ENCODE results near the gene MCAT.

Gene MCAT

DNA sequence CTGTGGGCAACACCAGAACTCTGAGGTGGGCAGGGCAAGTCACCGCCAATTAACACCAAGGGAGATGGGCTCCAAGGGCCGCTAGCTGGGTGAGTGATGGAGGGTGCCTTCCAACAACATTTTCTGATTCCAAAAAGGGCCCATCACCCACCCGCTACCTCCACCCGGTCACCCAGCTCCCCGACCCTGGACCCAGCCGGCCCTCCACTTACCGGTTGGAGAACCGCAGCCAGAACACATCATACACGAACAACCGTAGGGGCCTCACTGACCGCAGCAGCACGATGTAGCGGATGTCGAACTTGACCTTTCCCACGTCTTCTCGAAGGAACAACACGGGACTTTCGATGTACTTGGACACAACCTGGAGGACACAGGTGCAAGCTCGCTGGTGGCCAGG lies 29.0 kb upstream of the MCAT start:
- no peak for DNase-seq (ENCODE audit: low read depth)

DNA sequence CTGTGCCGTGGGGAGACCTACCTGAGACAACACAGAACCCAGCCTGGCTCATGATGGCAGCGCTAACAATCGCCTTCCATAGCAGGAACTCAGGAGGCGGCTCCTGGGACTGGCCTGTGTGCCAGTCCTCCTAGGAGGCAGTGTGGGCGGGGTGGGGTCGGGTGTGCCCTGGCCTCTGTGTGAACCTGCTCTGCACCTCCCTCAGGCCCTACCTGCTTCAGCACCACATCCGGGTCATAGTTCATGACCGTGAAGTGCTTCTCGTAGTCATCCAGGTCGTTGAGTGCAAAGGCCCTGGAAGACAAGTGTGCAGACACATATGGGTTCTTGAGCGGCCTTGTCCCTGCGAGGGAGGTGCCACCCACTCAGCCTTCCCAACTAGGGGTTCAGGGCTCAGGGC lies 28.4 kb upstream of the MCAT start:
- no peak for DNase-seq (ENCODE audit: low read depth)

DNA sequence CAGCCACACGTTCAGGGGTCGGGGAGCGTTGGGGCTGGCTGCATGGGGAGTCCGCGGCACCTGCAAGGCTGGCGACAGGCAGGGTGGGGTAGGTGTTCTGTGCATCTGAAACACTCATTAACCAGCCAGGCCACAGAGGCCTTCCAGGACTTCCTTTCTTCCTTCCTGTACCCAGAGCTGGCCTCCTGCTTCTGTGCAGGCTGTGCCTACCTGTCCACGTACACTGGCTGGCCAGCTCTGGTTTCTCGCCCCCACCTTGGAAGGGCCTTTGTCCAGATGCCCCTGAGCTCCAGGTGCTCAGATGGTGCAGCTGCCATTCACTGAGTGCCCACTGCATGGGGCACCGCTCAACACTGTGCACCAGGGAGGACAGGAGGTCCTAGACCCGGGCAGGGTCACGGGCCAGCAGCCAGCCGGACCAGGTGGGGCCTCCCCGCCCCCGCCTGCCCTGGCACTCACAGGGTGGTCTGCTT lies 27.9 kb upstream of the MCAT start:
- DNase-seq (ENCODE audit: low read depth): no peak

DNA sequence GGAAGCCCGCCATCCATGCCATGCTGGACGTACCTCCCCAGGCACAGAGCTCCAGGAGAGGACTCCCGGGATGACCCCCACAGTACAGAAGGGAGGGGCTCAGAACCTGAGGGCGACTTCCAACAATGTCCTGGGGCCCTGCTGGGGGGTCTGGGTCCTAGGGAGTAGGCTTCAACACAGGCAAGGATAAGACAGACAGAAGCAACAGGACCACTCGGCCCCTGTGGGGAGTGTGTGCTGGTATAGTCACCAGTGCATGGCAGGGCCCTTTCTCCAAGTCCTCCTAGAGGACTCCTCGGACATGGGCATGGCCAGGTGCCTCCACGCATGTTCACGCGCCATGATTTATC lies 26.9 kb upstream of the MCAT start:
- no peak for DNase-seq (ENCODE audit: low read depth)

DNA sequence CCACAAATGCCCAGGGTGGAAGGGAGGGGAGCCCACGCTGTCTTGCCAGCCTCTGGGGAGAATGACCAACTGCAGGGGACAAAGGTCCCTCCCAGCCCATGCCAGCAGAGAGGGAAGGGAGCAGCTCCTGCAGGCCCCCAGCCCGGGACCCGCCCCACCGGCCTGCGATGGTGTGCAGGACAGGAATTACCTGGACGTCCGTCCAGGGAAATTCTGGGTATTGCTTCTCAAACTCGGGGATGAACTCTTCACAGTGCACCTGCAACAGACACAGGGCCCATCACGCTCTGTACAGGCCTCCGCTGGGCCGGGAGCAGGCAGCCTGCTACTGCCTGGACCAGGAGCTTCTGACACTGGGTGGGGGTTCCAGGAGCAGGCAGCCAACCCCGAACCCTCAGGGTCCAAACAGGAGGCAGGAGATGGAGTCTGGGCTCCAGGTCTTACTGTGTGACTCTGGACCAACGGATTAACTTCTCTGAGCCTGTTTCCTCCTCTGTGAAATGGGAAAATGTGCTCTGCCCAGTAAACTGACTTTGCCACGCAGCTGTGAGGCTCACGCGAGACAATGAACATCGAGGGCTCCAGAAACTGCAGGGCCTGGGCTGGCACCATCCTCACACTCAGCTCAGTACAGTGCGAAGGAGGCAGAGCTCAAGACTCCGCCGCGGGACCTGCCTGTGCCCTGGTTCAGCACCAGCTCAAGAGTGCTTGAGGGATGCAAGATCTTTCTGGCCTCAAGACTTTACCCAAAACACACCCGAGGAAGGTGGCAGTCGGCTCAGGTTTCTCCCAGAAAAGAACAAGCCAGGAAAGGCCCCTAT lies 26.3 kb upstream of the MCAT start:
- no peak for DNase-seq (ENCODE audit: low read depth)

DNA sequence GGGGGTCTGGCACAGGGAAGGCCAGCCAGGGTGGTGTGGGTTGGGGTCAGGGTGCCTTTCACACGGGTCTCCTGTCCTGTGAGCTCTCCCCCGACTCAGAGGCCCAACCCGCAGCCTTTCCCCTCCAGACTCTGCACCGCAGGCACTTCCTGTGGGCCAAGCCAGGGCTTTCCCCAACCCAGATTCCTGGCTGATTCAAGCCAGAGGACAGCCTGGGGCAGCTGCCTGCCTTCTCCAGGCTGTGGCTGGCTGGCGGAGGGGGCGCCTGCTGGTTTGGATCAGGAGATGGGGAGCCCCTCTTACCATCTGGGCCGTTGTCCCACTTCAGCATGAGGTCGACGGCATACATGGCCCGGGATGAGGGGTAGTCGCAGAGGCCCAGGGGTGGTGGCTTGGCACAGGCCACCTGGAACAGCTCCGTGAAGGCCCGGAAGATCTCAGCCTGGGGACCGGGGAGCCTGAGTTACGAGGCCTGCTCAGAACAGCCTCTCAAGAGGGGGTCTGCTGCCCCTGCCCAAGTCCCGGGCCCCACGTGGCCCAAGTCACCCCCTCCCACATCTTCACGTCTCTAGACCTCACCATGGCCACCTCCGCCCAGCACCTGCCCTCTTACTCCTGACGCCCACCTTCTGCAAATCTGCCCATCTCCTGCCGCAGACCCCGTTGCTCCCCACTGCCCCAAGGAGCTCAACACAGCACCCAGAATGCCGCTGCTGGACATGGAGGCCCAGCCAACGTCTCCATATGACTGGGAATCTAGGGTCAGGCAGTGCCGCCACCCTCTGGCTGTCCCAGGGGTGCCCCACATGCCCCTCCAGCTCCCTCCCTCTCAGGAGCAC lies 25.5 kb upstream of the MCAT start:
- peak; percentile 65 for DNase-seq (ENCODE audit: low read depth)

DNA sequence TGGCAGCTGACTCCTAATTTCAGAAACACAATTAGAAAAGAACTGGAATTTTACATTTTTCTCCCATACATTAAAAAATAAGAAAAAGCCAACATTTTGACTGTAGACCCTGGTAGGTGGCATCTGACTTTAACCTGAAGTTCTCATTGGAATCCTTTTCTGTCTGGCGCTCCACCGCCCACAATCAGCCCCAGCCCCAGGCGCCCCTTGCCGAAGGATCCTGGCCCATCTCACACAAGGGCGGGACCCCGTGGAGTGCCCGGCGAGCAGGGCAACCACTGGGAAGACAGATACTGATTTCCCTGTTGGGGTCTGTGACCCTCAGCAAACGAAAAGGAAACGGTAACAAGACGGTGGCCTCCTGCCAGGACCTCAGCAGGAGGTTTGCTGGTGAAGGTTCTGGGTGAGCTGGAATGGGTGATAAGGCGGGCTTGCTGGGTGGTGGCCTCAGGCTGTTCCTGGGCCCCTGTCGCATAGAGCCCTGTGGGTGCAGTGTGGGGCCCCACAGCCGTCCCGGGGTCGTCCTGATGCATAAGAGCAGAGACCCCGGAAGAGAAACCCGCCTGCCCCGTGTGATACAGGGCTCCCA lies 23.9 kb upstream of the MCAT start:
- DNase-seq (ENCODE audit: low read depth): no peak

DNA sequence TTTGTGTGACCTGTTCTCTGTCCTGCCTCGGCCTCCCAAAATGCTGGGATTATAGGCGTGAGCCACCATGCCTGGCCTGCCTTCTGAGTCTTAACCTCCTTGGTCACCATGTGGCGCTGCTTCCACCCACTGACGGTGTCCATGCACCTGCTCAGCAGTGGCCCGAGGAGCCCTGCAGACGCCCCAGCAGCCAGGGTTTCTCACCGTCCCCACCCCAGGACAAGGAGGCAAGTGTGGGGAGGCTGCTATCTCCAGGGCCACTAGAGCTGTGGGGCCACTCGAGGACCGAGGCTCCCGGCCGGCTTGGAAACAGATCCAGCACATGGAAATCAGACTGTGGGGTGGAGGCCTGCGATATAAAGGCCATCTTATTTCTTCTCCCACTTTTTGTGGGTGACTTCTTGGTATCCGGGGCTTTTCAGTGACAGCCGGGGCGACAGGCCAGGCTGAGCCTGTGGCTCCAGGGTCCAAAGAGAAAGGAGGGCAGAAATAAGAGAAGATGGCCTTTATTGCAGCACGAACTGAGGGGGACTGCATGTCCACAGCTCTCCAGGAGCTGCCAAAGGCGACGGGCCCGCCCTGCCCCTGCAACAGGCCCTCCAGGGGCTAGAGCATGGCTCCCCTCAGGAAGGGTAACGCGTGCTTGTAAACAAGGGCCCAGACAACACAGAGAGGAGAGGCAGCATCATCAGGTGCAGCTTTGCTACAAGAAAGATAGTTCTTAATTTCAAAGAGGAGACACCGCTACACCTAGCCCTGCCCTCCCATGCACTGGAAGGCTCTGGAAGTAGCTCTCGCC lies 23.1 kb upstream of the MCAT start:
- DNase-seq (ENCODE audit: low read depth): no peak

DNA sequence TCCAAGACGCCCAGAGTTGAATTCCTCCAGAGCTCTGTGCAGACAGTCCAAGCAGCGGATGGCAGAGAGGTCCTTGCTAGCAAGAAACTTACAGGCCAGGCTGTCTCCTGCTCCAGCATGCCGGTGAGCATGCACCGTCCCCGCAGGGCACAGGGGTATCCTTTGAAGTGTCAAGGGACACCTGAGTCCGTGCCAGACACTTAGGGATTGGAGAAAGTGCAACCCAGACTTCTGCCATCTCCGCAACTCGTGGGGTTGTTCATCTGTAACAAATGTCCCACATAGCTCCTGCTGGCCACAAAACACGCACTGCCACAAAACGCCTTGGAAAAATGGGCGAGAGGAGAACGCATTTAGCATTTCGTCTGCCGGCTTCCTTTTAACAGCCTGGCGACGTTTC lies 21.4 kb upstream of the MCAT start:
- DNase-seq (ENCODE audit: low read depth): no peak

DNA sequence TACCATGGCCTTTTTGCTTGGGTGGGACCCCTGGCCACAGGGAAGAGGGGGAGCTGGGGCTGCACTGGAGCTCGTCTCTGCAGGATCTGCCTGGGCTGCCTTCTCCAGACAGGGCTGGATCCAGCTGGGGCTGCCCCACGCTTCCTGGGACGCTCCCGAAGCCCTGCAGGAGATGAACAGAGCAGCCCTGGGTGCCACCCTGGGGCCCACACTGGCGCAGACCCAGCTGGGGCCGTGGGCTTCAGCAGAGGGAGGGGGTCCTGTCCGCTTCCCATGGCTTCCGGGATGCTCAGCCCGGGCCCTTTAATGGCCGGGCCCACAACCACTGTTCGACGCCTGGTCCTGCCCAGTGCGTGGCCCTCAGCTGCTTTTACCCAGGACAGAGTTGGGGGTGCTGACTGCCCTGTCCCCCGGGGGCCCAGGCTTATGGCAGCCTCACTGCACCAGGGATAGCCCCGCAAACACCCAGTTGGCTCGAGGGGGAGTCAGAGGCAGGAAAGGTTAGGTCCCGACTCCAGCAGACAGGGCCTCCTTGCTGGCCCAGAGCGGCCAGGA lies 20.1 kb upstream of the MCAT start:
- no peak for DNase-seq (ENCODE audit: low read depth)

DNA sequence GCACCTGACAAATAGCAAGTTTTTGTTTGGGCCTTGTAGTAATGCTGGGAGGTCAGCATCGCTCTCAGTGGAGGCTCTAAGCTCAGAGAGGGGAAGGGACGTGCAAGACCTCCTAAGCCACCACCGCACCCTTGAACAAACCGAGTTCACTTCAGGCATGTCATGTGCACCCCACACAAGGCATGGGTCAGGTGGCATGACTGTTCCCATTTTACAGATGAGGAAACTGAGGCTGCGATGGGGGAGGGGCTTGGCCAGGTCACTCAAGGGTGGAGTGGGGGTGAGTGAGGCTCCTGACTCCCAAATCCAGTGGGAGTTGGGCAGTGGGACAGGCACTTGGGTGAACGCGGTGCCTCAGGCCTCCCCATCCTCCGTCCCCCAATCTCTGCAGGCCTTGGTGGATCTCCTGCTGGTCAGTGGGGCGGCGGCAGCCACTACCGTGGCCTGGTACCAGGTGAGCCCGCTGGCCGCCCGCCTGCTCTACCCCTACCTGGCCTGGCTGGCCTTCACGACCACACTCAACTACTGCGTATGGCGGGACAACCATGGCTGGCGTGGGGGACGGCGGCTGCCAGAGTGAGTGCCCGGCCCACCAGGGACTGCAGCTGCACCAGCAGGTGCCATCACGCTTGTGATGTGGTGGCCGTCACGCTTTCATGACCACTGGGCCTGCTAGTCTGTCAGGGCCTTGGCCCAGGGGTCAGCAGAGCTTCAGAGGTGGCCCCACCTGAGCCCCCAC lies 19.4 kb upstream of the MCAT start:
- DNase-seq (ENCODE audit: low read depth): no peak

DNA sequence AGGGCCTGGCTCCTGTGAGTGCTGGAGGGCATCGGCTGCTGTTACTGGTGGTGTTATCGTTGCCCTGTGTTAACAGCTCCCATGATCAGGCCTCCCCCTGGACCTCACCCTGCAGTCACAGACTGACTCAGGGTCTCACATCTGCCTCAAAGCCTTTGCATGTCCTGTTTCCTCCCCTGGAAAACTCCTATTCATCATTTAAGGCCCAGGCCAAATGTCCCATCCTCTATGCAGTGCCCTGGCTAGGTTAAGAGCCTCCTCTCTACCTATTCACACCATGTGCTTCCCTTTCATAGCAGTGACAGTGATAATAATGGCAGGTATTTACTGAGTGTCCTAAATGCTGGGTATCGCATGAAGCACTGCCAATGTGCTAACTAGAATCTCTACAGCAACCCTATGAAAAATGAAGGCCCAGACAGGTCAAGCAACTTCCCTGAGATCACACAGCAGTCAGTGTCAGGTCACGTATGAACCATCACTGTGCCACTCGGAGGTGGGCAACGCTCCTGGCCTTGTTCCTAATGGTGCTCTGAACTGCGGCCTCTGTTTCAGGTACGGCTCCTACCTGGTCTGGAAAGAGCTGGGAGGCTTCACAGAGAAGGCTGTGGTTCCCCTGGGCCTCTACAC lies 17.4 kb upstream of the MCAT start:
- DNase-seq (ENCODE audit: low read depth): no peak

DNA sequence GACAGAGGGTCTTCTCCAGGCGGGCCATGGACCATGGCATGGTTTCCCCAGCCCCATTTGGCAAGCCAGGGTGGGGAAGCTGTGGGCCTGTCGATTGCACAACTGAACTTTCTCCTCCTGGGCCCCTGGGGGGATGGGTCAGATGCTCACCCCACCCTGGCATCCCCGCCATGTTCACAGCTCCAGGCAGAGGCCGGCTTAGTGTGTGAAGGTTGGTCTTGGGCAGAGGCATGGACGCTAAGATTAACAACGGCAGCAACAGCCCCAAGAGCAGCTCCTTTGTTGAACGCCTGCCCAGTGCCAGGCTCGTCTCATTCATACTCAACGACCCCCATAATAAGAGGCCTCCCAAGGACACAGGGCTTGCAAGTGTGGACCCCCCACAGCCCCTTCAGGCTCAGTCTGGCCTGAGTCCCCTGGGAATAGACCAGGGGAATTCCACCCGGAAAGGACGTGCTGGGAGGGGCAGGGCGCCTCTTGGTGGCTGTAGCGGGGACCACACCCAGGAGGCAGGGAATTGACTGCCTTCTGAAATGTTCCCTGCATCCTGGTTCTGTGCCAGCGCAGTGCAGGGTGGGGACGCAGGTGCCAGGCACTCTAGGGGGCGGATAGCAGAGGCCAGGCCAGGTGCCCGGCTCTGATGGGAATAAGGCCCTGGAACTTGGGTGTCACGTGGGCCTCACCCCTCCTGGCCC lies 16.4 kb upstream of the MCAT start:
- DNase-seq (ENCODE audit: low read depth): no peak

DNA sequence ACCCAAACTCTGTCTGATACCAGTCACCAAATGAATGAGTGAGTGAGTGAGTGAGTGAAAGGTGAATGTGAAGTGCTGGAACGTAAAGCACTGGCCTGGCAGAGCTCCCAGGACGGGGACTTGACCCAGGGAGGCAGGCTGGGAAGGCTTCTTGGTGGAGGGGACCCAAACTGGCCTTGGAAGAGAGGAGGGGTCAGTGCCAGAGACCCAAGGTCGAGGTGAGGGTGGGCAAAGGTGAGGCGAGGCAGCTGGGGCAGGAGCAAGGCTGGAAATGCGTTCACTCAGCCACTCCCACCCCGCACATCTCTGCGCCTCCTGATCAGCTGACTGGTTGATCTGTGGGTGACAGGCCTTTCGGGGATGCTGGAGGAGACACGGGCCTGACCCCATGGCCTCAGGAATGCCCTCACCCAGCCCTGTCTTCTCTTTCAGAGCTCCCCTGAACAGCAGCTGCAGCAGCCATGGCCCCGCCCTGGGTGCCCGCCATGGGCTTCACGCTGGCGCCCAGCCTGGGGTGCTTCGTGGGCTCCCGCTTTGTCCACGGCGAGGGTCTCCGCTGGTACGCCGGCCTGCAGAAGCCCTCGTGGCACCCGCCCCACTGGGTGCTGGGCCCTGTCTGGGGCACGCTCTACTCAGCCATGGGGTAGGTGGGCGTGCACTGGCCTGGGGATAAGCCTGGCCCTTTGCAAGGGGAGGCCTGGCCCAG lies 15.7 kb upstream of the MCAT start:
- no peak for DNase-seq (ENCODE audit: low read depth)

DNA sequence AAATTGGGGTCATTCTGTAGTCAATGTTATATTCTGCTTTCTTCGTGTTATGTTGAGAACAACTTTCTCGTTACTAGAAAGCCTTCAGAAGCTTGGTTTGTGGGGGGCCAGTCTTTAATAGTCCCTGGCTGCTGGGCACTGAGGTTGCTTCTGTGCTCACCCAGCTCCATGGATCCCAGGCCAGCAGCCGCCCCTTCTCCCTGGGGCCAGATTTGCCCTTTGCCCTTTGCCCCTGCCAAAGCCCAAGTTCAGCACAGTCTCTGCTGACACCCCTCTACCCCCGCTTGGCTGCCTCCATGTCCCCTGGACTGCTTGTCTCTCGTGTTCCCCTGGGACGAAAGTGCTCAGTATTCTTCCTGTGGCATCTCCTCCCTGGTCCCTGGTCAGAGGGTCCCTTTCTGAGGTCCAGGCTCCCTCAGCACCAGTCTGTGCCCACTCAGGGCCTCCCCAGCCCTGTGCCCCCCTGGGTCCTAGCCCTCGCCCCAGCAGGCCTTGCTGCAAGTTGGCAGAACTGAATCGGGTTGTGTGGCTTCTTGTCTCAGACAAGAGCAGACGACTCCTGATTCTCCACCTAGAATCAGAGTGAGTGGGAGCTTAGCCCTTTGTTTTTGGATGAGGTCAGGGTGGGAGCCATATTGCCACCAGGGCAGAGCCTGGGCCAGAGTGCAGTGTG lies 14.8 kb upstream of the MCAT start:
- DNase-seq (ENCODE audit: low read depth): no peak

DNA sequence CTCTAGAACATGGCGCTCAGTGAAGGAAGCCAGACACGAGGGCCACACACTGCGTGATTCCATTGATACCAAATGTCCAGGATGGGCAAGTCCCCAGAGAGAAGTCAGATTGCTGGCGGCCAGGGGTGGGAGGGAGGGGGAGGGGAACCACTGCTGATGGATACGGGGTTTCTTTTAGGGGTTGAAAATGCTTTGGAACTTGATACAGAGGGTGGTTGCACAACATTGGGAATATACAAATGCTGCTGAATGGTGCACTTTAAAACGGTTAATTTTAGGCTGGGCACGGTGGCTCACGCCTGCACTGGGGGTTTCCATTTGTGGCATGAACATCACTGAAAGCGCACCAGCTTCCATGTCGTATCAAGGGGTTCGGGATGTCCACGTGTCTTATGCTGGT lies 13.2 kb upstream of the MCAT start:
- no peak for DNase-seq (ENCODE audit: low read depth)

DNA sequence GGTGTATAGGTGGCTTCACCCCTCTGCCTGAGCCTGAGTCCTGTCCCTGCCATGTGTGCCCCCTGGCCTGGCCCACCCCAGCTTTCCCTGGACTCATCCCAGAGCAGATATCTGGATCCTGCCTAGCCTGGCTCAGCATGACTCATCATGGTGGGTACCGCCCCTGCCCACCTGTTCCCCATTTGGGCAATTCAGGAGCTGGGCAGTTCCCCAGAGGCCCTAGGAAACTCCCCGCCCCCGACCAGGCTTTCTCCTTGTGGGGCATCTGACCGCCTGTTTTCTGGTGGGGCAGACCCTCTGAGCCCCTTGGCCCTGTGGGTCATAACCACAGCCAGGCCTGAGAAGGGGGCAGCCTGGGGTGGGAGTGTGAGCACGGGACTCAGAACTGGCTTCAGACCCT lies 12.6 kb upstream of the MCAT start:
- no peak for DNase-seq (ENCODE audit: low read depth)

DNA sequence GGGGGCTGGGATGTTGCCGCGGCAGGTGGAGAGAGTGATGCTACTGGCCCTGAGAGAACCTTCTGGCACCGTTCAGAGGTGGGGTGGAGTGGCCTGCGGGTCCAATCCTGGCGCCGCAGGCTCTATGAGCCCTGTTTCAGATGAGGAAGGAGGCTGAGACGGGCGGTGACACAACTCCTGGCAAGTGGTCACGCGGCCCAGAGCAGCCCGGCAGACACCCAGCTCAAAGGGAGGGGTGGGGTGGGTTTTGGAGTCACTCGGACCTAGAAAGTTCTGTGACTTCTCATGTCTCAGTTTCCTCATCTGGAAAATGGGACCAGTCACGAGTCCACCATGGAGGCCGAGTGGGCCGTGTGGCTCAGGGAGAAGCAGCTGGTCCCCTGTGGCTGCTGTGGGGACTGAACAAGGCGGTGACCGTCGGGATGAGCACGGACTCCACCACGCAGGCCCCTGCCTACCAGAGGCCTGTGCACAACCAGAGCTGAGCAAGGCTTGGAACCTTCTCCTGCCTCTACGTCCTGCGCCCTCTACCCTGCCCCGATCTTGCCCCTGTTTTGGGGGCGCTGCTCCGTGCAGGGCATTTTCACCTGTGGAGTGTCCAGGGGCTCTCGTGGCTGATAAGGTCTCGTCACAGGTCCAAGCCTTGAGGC lies 11.8 kb upstream of the MCAT start:
- DNase-seq (ENCODE audit: low read depth): no peak

All from ELR (cell line).